Ishikawa (cell line): ENCODE results near the gene TSPYL1.
A peak's percentile ranks its signal among the peaks of the same experiment; 100 is the strongest.

ENCODE experiments used
- CEBPB ChIP-seq: IDR thresholded peaks from 2 replicates; pipeline ENCODE4 v1.6.1; 2012
- CREB1 ChIP-seq: IDR thresholded peaks from 2 replicates; pipeline ENCODE4 v1.6.1; 2012; ENCODE audit warnings: low read depth
- EGR1 ChIP-seq: IDR thresholded peaks from 2 replicates; pipeline ENCODE4 v1.6.1; 2012
- EP300 ChIP-seq: IDR thresholded peaks from 2 replicates; pipeline ENCODE4 v1.6.1; 2012; ENCODE audit warnings: borderline replicate concordance
- FOXM1 ChIP-seq: IDR thresholded peaks from 2 replicates; pipeline ENCODE4 v1.6.1; 2012; ENCODE audit warnings: low read depth, borderline replicate concordance
- NFIC ChIP-seq: IDR thresholded peaks from 2 replicates; pipeline ENCODE4 v1.6.1; 2012
- RAD21 ChIP-seq: IDR thresholded peaks from 2 replicates; pipeline ENCODE4 v1.6.1; 2012; ENCODE audit warnings: low read depth
- TAF1 ChIP-seq: IDR thresholded peaks from 2 replicates; pipeline ENCODE4 v1.6.1; 2012; ENCODE audit warnings: low read depth, mild to moderate bottlenecking
- TCF12 ChIP-seq: IDR thresholded peaks from 2 replicates; pipeline ENCODE4 v1.6.1; 2012; ENCODE audit warnings: low read depth
- TEAD4 ChIP-seq: IDR thresholded peaks from 2 replicates; pipeline ENCODE4 v1.6.1; 2012
- YY1 ChIP-seq: IDR thresholded peaks from 2 replicates; pipeline ENCODE4 v1.6.1; 2012; ENCODE audit warnings: low read depth
- ZBTB7A ChIP-seq: IDR thresholded peaks from 2 replicates; pipeline ENCODE4 v1.6.1; 2012; ENCODE audit warnings: low read depth
- TF ChIP-seq, protein P1 (sequence below): IDR thresholded peaks from 2 replicates; pipeline ENCODE4 v1.6.1; 2012
- TF ChIP-seq, protein P2 (sequence below): IDR thresholded peaks from 2 replicates; pipeline ENCODE4 v1.6.1; 2012
- TF ChIP-seq, protein P3 (sequence below): IDR thresholded peaks from 2 replicates; pipeline ENCODE4 v1.6.1; 2012; ENCODE audit warnings: low read depth, mild to moderate bottlenecking

TSPYL1 gene

GRCh38 chr6:116279232-116280160 lies at the start of gene TSPYL1:
Gene TSPYL1 (minus strand): TSS chr6:116279930. CDS start chr6:116279830, 100 bp downstream.
- TF ChIP-seq, protein P1, sequence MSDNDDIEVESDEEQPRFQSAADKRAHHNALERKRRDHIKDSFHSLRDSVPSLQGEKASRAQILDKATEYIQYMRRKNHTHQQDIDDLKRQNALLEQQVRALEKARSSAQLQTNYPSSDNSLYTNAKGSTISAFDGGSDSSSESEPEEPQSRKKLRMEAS, result peak; percentile 47; the same call in 1 of the 2 replicates
- no peak; the same call in 1 of the 2 replicates for TF ChIP-seq TEAD4
- TF ChIP-seq, protein P2, sequence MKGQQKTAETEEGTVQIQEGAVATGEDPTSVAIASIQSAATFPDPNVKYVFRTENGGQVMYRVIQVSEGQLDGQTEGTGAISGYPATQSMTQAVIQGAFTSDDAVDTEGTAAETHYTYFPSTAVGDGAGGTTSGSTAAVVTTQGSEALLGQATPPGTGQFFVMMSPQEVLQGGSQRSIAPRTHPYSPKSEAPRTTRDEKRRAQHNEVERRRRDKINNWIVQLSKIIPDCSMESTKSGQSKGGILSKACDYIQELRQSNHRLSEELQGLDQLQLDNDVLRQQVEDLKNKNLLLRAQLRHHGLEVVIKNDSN, result no peak
- TF ChIP-seq TCF12, result no peak
- TF ChIP-seq FOXM1, result no peak
- TF ChIP-seq CEBPB, result no peak
- no peak; the same call in 1 of the 2 replicates for TF ChIP-seq YY1
- TF ChIP-seq NFIC, result no peak
- TF ChIP-seq EGR1, result peak; percentile 34; the same call in 1 of the 2 replicates
- peak; percentile 73 for TF ChIP-seq TAF1
- TF ChIP-seq CREB1, result peak; percentile 49; the same call in 1 of the 2 replicates
- TF ChIP-seq RAD21, result no peak
- TF ChIP-seq ZBTB7A, result no peak
- TF ChIP-seq, protein P3, sequence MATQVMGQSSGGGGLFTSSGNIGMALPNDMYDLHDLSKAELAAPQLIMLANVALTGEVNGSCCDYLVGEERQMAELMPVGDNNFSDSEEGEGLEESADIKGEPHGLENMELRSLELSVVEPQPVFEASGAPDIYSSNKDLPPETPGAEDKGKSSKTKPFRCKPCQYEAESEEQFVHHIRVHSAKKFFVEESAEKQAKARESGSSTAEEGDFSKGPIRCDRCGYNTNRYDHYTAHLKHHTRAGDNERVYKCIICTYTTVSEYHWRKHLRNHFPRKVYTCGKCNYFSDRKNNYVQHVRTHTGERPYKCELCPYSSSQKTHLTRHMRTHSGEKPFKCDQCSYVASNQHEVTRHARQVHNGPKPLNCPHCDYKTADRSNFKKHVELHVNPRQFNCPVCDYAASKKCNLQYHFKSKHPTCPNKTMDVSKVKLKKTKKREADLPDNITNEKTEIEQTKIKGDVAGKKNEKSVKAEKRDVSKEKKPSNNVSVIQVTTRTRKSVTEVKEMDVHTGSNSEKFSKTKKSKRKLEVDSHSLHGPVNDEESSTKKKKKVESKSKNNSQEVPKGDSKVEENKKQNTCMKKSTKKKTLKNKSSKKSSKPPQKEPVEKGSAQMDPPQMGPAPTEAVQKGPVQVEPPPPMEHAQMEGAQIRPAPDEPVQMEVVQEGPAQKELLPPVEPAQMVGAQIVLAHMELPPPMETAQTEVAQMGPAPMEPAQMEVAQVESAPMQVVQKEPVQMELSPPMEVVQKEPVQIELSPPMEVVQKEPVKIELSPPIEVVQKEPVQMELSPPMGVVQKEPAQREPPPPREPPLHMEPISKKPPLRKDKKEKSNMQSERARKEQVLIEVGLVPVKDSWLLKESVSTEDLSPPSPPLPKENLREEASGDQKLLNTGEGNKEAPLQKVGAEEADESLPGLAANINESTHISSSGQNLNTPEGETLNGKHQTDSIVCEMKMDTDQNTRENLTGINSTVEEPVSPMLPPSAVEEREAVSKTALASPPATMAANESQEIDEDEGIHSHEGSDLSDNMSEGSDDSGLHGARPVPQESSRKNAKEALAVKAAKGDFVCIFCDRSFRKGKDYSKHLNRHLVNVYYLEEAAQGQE, result no peak

DNA sequence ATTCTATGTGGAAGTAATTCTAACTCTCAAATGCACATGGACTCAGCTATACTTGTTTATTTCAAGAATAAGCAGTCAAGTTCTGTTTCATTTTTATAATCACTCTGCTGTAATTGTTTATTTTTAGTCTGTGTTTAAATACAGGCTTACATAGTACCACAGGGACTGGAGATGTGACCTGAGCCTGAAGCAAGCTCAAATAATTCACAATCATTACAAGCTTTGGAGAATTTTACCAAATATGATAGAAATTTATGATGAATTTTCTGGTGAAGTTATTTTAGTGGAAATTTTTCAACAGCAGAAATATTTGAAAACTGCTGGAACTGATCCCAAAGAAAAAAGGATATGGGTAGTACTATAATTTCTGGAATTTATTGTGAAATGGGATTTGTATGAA lies 49.4 kb upstream of the TSPYL1 start:
- TF ChIP-seq CREB1 (no peak), FOXM1 (no peak)
- TF ChIP-seq, protein P2, result no peak

DNA sequence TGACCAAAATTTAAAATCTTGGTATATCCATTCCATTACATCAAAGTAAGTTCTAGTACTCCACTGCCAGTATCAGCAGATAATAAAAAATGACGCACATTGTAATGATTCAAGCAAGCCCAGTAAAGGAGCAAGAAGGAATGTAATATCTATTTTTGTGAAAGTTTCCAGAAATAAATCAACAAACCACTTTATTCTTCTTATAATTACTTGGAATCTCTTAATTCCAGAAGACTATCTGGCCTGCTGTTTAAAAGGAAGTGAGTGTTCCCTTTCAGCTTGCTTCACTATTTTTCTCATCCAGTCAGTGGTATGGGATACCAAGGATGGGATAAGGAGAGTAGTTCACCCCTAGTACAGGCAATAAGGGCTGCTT lies 48.8 kb upstream of the TSPYL1 start:
- TF ChIP-seq NFIC (no peak), EGR1 (no peak), ZBTB7A (no peak), TEAD4 (no peak), TAF1 (no peak), YY1 (no peak), CEBPB (no peak), FOXM1 (no peak), CREB1 (no peak), RAD21 (no peak)
- TF ChIP-seq, protein P2, result no peak
- TF ChIP-seq, protein P1, result no peak
- TF ChIP-seq, protein P3, result no peak

GRCh38 chr6:116327803-116328527 lies 48.2 kb upstream of the TSPYL1 start:
- TF ChIP-seq NFIC, result no peak
- TF ChIP-seq FOXM1, result no peak
- TF ChIP-seq TAF1, result no peak
- no peak for TF ChIP-seq TCF12
- no peak for TF ChIP-seq TEAD4
- no peak for TF ChIP-seq EP300
- no peak for TF ChIP-seq EGR1
- TF ChIP-seq CEBPB, result no peak

DNA sequence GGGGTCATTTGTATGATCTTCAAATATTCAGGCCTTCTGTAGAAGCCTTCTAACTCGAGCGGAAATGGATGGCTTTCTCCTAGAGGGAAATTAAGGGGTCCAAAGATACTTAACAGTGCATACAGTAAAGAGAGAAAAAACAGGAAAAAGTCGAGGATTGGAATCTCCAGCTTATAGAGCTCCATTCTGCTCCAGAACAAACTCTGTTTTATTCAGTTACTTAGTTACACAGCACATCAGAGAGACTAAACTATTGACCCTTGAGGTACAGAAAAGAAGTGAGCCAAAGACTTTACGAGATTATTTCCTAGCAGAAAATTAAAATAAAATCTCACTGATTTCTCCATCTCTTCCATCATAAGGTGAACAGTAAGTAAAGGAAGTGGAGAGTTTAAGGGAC lies 47.3 kb upstream of the TSPYL1 start:
- TF ChIP-seq, protein P3, result no peak
- no peak for TF ChIP-seq RAD21
- no peak for TF ChIP-seq CREB1
- TF ChIP-seq TAF1, result no peak
- TF ChIP-seq, protein P2, result no peak
- TF ChIP-seq NFIC, result no peak
- TF ChIP-seq, protein P1, result no peak
- no peak for TF ChIP-seq YY1
- no peak for TF ChIP-seq TEAD4
- no peak for TF ChIP-seq CEBPB
